Activated CD8-positive, alpha-beta memory T cell treated with anti-CD3 and anti-CD28 coated beads, Interleukin-2, amount 50 U/mL, for 4 hours (primary cell): ENCODE measurements around the gene RABL6.
"Not testable (repeated sequence)": the region's sequence is repeated elsewhere in the genome, so short reads cannot be mapped to it uniquely, and the experiment has no call there.

Source experiments
- DNase-seq: peaks from one replicate; pipeline ENCODE4 v3.0.0-alpha.2; 2020

RABL6 gene

GRCh38 chr9:136823136-136824046 is 15.6 kb downstream of the RABL6 start:
- no peak for DNase-seq

DNA sequence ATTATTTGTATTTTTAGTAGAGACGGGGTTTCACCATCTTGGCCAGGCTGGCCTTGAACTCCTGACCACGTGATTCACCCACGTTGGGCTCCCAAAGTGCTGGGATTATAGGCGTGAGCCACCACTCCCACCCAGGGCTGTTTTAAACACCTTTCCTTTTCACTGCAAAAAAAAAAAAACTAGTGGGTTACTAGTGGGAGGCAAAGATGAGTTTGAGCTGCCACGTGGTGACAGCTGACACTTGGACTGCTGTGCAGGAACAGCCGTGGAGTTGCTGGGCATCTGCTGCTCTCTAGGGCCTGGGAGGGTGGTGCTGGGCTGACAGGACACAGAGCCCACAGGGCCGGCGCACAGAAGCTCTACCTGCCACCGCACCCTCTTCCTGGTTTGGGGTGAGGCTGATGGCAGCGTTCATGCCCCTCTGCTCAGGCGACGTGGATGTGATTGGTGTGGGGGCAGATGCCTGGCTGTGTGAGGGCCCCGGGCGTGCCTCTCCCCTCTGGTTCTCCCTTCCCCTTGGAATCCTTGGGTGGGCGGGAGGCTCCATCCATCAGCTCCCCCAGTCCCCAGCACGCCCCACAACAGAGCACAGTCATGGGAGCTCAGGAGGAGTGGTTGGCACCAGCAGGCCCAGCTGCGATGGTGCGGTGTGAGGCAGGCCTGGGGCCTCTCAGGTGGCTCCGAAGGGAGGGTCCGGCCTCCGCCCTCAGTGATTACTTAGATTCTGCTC is 16.9 kb downstream of the RABL6 start:
- DNase-seq = no peak

- no peak for DNase-seq
Measured at GRCh38 chr9:136825295-136826187, 17.8 kb downstream of the RABL6 start.

DNA sequence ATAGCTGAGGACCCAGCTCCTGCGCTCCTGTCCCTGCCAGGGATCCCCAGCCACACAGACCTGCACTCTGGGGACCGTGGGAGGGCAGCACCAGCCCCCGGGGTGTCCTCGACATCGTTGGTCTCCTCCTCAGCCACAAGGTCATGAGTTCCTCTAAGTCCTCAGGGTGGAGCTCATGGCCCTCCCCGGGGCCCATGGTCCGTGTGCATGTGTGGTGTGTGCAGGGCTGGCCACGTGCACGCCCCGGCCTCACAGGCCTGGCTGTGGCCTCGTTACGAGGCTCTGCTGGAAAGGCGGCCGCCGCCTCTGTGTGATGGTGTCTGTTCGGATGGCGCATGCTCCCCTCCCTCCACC is 18.4 kb downstream of the RABL6 start:
- no peak for DNase-seq

DNA sequence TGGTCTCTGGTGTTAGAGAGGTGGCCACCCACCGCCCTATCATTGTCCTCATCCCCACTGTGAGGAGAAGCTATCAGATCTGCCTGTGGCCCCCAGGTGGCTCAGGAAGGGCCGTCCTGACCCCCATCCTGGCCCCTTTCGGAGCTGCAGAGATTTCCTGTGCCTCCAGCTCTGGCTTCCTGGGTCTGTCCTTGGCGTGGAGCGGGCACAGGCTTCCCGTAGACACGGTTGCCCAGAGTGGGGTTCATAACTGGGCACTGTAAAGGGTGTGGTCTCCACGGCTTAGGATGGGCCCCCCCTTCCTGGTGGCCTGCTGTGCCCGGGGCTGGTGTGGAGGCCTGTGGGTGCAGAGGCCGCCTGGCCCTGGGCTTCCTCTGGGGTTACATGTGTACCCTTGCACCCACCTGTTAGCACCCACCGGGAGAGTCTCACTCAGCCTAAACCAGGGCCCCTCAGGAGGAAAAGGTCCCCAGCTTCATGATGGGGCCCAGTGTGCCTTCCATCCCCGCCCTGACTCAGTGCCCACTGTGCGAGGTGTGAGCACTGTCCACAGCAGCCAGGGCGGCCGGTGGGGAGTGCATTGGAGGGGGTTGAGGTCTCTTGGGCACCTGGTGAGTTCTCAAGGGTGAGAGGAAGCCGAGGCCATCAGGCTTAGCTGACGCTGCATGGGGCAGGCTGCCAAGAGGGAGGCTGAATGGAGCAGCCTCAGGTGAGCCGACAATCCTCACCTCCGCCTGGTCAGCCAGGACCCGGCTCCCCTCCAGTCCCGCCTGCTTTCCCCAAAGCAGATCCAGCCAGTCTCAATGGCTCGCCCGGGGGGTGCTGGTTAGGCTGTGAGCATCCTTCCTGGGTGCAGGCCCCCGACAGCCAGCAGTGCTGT is 19.2 kb downstream of the RABL6 start:
- no peak for DNase-seq

- no peak for DNase-seq
Measured at GRCh38 chr9:136827794-136828473, 20.2 kb downstream of the RABL6 start.

- no peak for DNase-seq
Measured at GRCh38 chr9:136828474-136829140, 20.9 kb downstream of the RABL6 start.

DNA sequence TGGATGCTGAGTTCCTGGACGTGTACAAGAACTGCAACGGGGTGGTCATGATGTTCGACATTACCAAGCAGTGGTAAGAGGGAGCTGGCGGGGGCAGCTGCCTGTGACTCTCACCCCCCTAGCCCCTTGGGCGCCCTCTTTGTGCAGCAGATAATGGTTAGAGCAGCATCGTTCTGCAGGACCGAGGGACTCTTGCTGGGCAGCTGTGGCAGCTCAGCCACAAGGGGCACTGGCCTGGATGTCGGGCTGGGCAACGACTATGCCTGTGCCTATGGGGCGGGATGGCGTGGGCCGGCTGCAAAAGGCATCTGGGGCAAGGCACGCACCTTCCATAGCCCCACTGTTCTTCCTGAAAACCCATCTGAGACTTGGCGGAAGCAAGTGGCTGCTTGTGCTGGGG is 21.7 kb downstream of the RABL6 start:
- no peak for DNase-seq

DNA sequence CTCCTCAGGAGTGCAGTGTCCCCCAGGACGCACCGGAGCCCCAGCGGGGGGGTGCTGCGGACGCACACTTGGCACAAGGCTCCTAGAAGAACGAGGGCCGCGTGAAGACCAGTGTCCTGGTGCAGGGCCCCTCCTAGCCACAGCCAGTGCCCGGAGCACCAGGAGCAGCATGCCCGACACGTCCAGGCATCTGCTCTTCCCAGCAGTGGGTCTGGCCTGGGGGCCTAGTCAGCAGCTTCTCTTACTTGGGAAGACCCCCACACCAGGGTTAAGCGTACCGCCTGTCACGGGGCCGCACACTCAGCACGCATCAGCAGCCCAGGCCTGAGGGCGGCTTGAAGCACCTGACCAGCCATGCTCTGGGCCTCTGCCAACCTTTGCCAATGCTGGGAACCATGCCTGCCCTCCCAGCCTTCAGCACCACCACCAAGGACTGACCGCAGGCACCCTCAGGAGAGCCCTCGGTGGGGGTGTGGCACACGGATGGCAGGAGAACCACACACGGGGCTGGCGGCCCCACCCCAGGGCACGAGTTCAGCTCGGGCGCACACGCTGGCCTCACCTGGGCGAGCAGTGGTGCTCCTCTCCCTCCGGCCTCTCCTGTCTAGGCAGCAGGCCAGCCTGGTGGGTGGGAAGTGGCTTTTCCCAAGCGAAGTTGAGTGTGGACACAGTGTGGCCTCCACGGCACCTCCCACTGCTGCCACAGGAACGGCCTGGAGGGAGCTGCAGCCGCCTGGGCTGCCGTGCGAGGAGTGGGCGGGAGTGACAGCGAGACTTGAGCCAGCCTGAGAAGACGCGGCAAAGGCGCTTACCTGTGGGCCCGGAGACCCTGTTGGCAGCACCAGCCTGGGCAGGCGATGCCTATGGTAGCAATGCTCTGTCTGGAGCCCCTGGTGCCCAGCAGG is 22.5 kb downstream of the RABL6 start:
- no peak for DNase-seq

GRCh38 chr9:136831002-136831719 is 23.4 kb downstream of the RABL6 start:
- no peak for DNase-seq

DNA sequence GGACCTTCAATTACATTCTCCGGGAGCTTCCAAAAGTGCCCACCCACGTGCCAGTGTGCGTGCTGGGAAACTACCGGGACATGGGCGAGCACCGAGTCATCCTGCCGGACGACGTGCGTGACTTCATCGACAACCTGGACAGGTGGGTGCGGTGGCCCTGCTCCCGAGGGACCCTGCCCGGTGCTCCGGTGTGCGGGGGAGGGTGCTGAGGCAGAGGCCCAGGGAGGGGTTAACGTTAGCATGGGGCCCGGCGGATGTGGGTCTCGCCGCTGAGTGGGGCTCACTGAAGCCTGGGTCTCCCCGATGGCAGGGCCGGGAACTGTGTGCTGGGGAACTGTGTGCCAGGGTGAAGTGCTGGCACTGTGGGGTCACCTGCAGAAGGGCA is 24.0 kb downstream of the RABL6 start:
- no peak for DNase-seq

DNA sequence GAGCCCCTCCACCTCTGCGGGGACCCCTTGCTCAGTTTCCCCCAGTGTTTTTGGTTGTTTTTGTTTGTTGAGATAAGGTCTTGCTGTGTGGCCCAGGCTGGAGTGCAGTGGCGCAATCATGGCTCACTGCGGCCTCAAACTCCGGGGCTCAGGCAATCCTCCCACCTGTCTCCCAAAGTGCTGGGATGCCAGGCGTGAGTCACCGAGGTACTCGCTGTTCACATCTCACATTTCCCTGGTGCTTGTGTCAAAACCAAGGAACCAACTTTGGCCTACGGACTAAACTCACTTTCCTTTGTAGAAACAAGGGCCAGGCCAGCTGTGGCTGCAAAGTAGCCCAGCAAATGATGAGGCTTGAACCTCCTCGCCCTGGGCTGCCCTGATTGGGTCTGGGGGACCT is 24.8 kb downstream of the RABL6 start:
- DNase-seq = no peak

DNA sequence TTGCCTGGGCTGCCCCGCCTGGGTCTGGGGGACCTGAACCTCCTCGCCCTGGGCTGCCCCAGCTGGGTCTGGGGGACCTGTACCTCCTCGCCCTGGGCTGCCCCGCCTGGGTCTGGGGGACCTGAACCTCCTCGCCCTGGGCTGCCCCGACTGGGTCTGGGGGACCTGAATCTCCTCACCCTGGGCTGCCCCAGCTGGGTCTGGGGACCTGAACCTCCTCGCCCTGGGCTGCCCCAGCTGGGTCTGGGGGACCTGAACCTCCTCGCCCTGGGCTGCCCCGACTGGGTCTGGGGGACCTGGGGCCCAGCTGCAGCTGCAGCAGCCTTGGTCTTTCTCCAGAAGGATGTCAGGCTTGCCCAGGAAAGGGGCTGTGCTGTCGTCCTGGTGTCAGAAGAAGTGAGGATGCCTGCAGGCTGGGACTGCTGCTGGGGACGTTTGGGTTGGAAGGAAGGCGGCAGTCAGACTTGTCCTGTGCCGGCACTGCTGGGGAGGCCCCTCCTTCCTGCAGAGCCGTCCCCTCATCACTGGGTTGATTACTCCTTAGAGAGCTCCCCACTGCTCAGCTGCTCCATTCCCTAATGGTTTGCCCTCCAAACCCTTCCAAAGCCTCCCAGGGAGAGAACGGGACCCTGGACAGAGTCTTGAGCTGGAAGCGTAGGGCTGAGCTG is 25.8 kb downstream of the RABL6 start:
- DNase-seq = not testable (repeated sequence)

- DNase-seq = no peak
Measured at GRCh38 chr9:136835162-136835931, 27.6 kb downstream of the RABL6 start.

DNA sequence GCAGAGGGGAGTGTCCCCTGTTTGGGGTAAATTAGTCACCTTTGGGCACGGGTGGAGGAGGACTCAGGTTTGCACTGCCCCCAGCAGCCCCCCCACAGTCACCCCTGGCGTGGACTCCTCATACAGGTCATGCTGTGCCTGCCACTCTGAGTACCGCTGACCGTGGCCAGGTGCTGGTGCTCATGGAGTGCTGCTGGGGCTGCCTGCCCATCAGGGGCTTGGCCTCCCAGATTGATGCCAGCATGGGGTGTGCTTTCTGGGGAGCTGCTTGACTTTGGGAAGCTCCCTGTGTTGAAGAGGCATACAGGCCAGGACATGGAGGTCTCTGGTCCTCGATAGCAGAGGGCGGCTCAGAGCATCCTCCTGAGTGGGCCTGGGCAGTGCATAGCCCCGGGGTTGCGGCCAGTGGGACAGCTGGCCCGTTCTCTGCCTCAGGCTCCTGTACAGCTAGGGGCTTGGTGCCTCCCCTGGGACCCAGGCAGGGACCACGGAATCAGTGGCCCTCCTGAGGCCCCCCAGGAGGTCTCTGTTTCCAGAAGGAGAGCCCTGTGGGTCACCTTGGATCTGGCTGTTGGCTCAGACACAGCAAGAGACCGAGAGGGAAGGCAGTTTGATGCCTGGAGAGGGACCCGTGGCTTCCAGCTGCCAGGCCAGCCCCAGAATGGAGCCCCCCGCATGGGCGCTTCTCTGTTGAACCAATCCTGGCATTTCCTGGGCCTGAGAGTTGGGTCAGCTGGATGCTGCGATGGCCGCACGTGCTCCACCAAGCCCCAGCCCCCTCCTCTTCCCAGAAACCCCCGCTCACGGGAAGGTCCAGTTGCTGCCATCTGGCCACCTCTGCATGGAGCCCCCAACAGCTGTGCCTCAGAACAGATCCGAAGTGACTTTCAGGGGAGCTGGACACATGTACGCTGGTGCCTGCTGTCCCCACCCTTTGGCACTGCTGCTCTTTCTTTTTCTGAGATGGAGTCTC is 28.5 kb downstream of the RABL6 start:
- DNase-seq = no peak

DNA sequence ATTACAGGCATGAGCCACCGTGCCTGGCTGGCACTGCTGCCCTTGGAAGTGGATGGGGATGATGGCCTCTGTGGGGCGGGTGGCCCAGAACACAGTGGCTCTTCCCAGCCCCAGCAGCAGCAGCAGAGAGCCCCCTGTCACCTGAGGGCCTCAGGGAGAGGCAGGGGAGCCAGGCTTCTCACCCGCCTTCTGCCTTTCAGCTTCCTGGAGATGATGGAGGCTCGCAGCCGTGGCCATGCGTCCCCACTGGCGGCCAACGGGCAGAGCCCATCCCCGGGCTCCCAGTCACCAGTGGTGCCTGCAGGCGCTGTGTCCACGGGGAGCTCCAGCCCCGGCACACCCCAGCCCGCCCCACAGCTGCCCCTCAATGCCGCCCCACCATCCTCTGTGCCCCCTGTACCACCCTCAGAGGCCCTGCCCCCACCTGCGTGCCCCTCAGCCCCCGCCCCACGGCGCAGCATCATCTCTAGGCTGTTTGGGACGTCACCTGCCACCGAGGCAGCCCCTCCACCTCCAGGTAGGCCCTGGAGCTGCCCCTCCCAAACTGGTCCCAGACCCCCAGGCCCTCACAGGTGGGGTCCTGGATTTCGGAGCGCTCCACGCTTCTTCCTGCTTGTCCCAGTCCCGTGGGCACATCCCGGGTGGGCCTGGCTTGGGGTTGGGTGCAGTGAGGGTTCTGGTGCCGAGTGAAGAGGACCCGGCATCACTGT is 29.6 kb downstream of the RABL6 start:
- DNase-seq = no peak
